HG03095 (cell line): ENCODE data around the gene ALPP.
"Not testable (repeated sequence)": the region's sequence is repeated elsewhere in the genome, so short reads cannot be mapped to it uniquely, and the experiment has no call there.

Experiments used
- ATAC-seq: cut with Tn5 transposase; IDR thresholded peaks from one replicate; pipeline ENCODE4 v1.9.1; 2021; ENCODE audit warnings: moderate library complexity; ENCODE audit not compliant: unreplicated experiment

The ALPP gene

GRCh38 chr2:232400256-232401015, 21.9 kb downstream of the ALPP start:
- ATAC-seq: no peak

GRCh38 chr2:232402518-232402917, 24.0 kb downstream of the ALPP start:
- no peak for ATAC-seq

GRCh38 chr2:232405943-232406510, 27.5 kb downstream of the ALPP start:
- ATAC-seq: no peak

GRCh38 chr2:232406556-232407310, 28.2 kb downstream of the ALPP start, which contains the start of gene ALPG:
TSS of gene ALPG (plus strand) at chr2:232406844. CDS start at chr2:232406895, 51 bp downstream.
- no peak for ATAC-seq

GRCh38 chr2:232407428-232408150, 29.0 kb downstream of the ALPP start:
- not testable (repeated sequence) for ATAC-seq

GRCh38 chr2:232408269-232408668, 29.7 kb downstream of the ALPP start:
- ATAC-seq: not testable (repeated sequence)

- not testable (repeated sequence) for ATAC-seq
Observed at GRCh38 chr2:232409617-232410016, 31.1 kb downstream of the ALPP start.

- no peak for ATAC-seq
Observed at GRCh38 chr2:232410238-232410900, 31.8 kb downstream of the ALPP start.

GRCh38 chr2:232411901-232412629, 33.5 kb downstream of the ALPP start:
- no peak for ATAC-seq

GRCh38 chr2:232412986-232413385, 34.4 kb downstream of the ALPP start:
- ATAC-seq: no peak

- ATAC-seq: no peak
Observed at GRCh38 chr2:232415138-232415690, 36.7 kb downstream of the ALPP start.

GRCh38 chr2:232415736-232416520, 37.4 kb downstream of the ALPP start:
- no peak for ATAC-seq

GRCh38 chr2:232416521-232417470, 38.2 kb downstream of the ALPP start:
- ATAC-seq: no peak

GRCh38 chr2:232417489-232417888, 38.9 kb downstream of the ALPP start:
- ATAC-seq: no peak

- no peak for ATAC-seq
Observed at GRCh38 chr2:232418056-232418455, 39.5 kb downstream of the ALPP start.

GRCh38 chr2:232418466-232419244, 40.1 kb downstream of the ALPP start:
- no peak for ATAC-seq
